ENCODE measurements around the gene MRPL28.
"Not testable (repeated sequence)": the region's sequence is repeated elsewhere in the genome, so short reads cannot be mapped to it uniquely, and the experiment has no call there.

MRPL28 gene

DNA sequence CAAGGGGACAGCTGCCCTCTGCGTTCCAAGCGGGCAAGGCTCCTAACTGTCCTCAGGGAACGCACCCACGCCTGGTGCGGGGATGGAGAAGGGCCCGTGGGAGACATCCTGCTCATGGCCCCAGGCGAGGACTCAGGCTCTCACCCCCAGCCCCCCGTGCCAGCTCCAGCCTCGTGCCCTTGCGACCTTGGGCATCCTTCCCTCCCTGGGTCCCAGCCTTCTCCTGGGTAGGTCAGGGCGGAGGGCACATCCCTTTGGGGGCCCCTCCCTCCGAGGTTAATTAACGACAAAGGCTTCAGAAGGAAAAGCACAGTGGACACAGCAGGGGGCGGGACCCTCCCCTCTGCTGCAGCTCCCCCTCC is 8.5 kb upstream of the MRPL28 start:
- no peak for DNase-seq
- no peaks in the 10 kb centered on the region for H3K9me3 ChIP-seq
- H3K4me3 ChIP-seq (ENCODE audit: low read depth, low read length): no peak overlapping the region
- H3K4me1 ChIP-seq: no peaks in the 10 kb centered on the region
- H3K27me3 ChIP-seq: no peaks in the 10 kb centered on the region
- TF ChIP-seq, protein P1, sequence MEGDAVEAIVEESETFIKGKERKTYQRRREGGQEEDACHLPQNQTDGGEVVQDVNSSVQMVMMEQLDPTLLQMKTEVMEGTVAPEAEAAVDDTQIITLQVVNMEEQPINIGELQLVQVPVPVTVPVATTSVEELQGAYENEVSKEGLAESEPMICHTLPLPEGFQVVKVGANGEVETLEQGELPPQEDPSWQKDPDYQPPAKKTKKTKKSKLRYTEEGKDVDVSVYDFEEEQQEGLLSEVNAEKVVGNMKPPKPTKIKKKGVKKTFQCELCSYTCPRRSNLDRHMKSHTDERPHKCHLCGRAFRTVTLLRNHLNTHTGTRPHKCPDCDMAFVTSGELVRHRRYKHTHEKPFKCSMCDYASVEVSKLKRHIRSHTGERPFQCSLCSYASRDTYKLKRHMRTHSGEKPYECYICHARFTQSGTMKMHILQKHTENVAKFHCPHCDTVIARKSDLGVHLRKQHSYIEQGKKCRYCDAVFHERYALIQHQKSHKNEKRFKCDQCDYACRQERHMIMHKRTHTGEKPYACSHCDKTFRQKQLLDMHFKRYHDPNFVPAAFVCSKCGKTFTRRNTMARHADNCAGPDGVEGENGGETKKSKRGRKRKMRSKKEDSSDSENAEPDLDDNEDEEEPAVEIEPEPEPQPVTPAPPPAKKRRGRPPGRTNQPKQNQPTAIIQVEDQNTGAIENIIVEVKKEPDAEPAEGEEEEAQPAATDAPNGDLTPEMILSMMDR (IDR thresholded peaks at IDR 0.05; ENCODE audit: low read depth, low read length): no peak
- peaks cover 1% of the 10 kb centered on the region for H3K36me3 ChIP-seq

DNA sequence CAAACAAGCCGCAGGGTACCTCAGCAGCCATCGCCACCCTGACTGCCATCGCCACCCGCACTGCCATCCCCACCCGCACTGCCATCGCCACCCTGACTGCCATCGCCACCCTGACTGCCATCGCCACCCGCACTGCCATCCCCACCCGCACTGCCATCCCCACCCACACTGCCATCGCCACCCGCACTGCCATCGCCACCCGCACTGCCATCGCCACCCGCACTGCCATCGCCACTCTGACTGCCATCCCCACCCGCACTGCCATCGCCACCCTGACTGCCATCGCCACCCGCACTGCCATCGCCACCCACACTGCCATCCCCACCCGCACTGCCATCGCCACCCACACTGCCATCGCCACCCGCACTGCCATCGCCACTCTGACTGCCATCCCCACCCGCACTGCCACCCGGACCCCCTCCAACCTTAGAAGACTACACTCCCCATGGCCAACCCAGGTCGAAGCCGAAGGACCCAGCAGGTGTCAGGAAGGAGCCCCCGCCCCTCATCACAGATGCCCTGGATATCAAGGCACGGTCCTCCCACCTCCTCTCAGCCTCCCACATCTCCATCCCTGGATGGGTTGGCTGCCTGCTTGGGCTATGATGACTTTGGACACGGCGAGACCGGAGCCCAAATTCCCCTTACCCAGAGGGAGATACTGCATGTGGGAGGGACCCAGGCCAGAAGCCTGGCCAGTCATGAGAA is 7.9 kb upstream of the MRPL28 start:
- H3K4me1 ChIP-seq, H3K9me3 ChIP-seq: not testable (repeated sequence)

GRCh38 chr16:377419-377951 is 7.1 kb upstream of the MRPL28 start:
- Histone ChIP-seq H3K36me3 (peaks cover 5% of the 10 kb centered on the region), H3K4me1 (no peaks in the 10 kb centered on the region)
- TF ChIP-seq, protein P1 (IDR thresholded peaks at IDR 0.05; ENCODE audit: low read depth, low read length): no peak

More for the DNA sequence above, 7.9 kb upstream of the MRPL28 start:
- H3K27me3 ChIP-seq; DNase-seq; H3K4me3 ChIP-seq (ENCODE audit: low read depth, low read length); H3K36me3 ChIP-seq: not testable (repeated sequence)

GRCh38 chr16:376817-377418 is 6.6 kb upstream of the MRPL28 start:
- TF ChIP-seq, protein P1 (IDR thresholded peaks at IDR 0.05; ENCODE audit: low read depth, low read length): no peak
- H3K36me3 ChIP-seq: peaks cover 5% of the 10 kb centered on the region

More at GRCh38 chr16:377419-377951, 7.1 kb upstream of the MRPL28 start:
- DNase-seq: peak; percentile 15
- Histone ChIP-seq H3K27me3 (no peaks in the 10 kb centered on the region), H3K9me3 (no peaks in the 10 kb centered on the region), H3K4me3 (ENCODE audit: low read depth, low read length) (no peak overlapping the region)

DNA sequence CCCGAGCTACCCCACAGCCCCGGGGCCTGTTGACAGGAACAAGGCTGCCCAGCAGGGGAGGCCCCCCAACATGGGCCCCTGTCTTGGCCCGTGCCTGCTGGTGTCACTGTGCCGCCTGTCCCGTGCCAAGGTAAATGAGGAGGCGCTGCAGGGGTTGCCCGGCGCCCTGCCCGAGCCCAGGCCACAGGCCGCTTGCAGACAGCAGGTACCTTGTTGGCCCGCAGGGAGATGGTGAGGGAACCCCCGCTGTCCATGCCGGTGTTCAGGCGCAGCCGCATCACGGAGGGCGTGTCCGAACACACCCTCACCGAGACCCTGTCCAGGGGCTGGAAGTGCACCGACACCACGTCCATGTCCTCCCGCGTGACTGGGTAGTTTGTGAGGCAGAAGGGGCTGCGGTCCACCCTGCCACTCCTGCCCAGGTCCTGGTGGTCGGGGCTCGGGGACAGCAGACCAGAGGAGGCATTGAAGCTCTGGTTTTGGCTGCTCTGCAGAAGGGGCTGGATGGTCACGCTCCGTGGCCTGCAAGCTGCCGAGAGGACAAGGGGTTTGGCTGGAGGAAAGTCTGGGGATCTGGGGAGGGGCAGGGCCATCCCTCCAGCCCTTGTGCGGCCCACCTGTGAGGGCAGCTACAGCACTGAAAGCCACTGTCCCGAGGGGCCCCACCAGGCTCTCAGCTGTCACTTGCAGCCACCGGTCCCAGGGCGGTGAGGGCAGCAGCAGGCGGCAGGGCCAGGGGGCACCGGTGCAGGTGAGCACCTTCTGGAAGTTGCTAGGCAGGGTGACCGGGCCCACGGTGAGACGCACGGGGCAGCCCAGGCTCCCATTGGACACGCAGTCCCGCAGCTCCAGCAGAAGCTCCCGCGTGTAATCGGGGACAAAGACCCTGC is 5.8 kb upstream of the MRPL28 start:
- DNase-seq: no peak
- Histone ChIP-seq H3K4me1 (peaks cover 8% of the 10 kb centered on the region), H3K9me3 (no peaks in the 10 kb centered on the region), H3K36me3 (peaks cover 5% of the 10 kb centered on the region), H3K27me3 (no peaks in the 10 kb centered on the region), H3K4me3 (ENCODE audit: low read depth, low read length) (no peak overlapping the region)
- TF ChIP-seq, protein P1 (IDR thresholded peaks at IDR 0.05; ENCODE audit: low read depth, low read length): no peak

More at GRCh38 chr16:376817-377418, 6.6 kb upstream of the MRPL28 start:
- no peaks in the 10 kb centered on the region for H3K9me3 ChIP-seq
- H3K4me1 ChIP-seq: peaks cover 4% of the 10 kb centered on the region; the same call in 1 of the 2 replicates
- peak; percentile 11 for DNase-seq
- H3K27me3 ChIP-seq: no peaks in the 10 kb centered on the region
- no peak overlapping the region for H3K4me3 ChIP-seq (ENCODE audit: low read depth, low read length)

GRCh38 chr16:375212-375611 is 4.9 kb upstream of the MRPL28 start:
- no peaks in the 10 kb centered on the region for H3K9me3 ChIP-seq
- peaks cover 5% of the 10 kb centered on the region for H3K36me3 ChIP-seq
- no peak overlapping the region for H3K4me3 ChIP-seq (ENCODE audit: low read depth, low read length)
- no peaks in the 10 kb centered on the region for H3K27me3 ChIP-seq
- DNase-seq: no peak
- H3K4me1 ChIP-seq: peaks cover 15% of the 10 kb centered on the region
- TF ChIP-seq, protein P1 (IDR thresholded peaks at IDR 0.05; ENCODE audit: low read depth, low read length): no peak

Data from BE2C (cell line).